Measurements from ENCODE around the gene EVL.

EVL gene

DNA sequence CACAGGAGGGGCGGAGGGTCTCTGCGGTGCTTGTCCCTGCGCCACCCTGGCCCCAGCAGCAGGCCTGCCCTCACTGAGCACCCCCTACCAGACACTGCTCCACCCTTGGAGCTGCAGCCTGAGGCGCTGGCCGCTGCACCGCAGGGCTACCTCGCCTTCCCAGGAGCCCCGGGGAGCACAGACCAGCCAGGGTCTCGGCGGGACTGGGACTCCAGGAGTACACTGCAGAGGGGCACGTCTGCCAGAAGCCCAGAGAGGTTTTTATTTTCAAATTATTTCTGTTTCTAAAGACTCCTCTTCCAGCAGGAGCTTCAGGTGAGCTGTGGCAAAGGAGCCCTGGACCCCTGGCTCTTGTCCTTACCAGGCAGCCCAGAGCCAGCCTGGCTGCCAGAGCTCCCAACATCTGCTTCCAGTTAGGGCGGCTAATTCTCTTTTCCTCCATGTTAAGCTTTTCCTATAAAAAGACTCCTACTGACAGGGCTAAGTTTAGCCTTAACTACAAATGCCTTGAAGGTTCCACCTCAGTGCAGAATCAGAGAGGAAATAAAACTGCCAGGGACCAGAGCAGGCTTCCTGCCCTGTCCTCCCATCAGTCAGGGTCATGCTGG, 67.8 kb downstream of the EVL start:
- no peak for DNase-seq

GRCh38 chr14:100134586-100134985, 69.4 kb downstream of the EVL start:
- DNase-seq: no peak

- DNase-seq: peak in 1 of 3 experiments; percentile 36
Measured at GRCh38 chr14:100135073-100135472, 69.9 kb downstream of the EVL start.

GRCh38 chr14:100135784-100136183, 70.6 kb downstream of the EVL start:
- DNase-seq: no peak

- DNase-seq: no peak
Measured at GRCh38 chr14:100137173-100137572, 72.0 kb downstream of the EVL start.

GRCh38 chr14:100138082-100138787, 73.0 kb downstream of the EVL start:
- no peak for DNase-seq

- DNase-seq: no peak
Measured at GRCh38 chr14:100138955-100139354, 73.7 kb downstream of the EVL start.

GRCh38 chr14:100140452-100141078, 75.3 kb downstream of the EVL start:
- DNase-seq: peak; percentile 28 to 74 (median 64)

GRCh38 chr14:100141098-100141497, 75.9 kb downstream of the EVL start:
- no peak for DNase-seq

- no peak for DNase-seq
Measured at GRCh38 chr14:100142073-100143040, 77.1 kb downstream of the EVL start.

GRCh38 chr14:100143523-100143922, 78.3 kb downstream of the EVL start:
- DNase-seq: no peak

DNA sequence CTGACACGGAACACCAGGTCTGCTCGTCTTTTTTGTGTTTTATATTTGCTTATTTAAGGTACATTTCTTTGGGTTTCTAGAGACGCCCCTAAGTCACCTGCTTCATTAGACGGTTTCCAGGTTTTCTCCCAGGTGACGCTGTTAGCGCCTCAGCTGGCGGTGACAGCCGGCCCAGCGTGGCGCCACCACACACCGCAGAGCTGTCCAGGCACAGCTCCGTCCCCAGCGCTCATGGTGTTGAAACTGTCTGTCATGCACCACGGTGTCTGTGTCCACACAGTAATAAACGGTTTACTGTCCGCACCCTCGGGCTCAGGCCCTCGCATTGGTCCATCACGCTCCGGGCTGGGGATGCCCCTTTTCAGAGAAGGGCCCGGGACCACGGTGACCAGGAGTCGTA, 78.7 kb downstream of the EVL start:
- no peak for DNase-seq

DNA sequence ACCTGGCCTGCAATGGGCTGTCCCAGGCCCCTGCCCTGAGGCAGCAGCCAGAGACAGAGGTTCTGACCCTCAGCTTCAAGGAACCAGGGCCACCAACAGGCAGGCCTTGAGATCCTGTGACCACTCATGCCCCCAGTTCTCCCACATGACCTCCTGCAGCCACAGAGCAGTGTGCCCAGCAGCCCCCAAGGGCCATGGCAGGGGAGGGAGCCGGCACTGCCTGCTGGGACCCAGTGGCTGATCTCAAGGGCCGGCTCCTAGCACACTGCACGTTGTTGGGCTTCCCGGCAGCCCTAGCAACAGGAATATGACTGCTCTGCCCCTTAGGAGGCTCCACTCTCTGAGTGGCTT, 79.4 kb downstream of the EVL start:
- no peak for DNase-seq

GRCh38 chr14:100144996-100145646, 79.9 kb downstream of the EVL start:
- DNase-seq: no peak

DNA sequence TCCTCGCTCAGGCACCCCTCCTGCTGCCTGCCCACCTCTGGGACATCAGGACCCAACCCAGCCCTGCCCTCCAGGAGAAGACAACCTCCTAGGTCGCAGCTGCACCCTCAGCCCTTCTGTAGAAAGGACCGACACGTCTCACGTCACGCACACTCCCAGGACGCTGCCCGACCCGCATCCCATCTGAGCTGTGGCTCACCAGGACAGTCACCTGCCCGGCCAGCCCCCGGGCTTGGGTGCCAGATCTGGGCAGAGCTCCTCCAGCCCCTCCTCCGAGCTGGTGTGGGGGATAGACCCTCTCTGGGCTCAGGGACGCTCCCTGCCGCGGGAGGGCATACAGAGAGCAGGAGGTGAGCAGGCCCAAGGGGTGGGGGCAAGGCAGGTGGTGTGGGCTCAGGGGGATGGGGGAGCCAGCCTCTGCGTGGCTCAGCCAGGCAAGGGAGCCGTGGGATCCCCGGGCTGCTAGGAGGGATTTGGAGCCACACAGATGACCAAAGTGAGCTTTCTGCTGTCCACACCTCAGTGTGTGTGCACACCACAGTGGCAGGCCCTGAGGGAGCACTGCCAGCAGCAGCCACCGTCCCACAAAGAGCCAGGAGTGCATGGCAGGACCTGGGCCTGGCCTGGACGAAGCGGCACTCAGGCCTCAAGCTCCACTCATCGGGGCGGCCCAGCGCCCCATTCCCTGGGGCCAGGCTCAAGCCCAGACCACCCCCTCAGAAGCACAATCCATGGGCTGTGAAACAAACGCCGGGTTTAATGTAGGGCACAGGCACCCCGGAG, 80.7 kb downstream of the EVL start:
- DNase-seq: no peak

DNA sequence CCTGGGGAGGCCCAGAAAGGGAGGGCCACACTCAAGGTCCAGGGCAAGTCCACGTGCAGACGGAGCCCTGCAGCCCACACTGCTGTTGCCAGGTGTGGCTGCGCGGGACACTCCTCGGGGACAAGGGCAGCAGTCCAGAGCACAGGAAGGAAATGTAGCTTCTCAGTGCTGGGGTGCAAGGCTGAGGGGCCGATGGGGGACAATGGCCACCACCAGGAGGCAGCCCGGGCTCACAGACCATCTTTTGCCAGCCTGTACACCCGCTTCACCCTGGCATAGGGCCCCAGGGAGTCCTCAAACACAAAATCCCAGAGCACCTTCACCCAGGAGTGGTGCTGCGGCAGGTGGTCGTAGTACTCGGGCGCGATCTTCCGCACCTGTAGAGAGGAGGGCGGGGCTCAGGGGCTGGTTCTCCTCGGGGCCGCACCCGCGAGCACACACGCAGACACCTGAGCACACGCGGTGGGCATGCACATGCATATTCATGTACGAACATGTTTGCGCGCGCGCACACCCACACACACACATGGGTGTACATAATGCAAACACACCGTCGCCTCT, 81.4 kb downstream of the EVL start:
- peak in 1 of 3 experiments; percentile 31 for DNase-seq

DNA sequence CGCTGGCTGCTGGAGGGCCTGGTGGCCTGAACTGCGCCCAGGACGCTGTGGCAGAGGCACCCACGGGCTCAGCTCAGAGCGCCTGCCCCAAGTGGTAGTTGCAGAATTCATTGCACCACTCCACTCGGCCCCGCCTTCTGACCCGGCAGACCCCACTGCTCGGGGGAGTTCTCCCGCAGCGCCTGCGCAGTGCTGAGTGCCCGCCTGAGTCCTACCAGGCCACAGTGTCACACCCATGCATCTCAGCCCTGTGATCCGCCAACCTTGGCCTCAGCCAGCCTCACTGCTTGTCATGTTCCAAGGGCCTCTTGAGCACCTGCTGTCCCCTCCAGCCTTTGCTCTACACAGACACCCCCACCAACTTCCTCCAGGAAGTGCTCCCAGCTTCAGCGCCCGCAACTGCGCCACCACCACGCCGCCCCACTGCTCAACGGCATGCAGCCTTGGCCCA, 82.0 kb downstream of the EVL start:
- DNase-seq: peak in 2 of 3 experiments; percentile 11 to 76

- DNase-seq: no peak
Measured at GRCh38 chr14:100147691-100148464, 82.7 kb downstream of the EVL start.

- no peak for DNase-seq
Measured at GRCh38 chr14:100148837-100149731, 83.9 kb downstream of the EVL start.

Data from NCI-H1417 (cell line).